ENCODE data around the gene DCBLD1. TPM values are rescaled to one million over a fixed set of nuclear protein-coding genes. Genes with fewer than 3 reads are reported as not detected.

DCBLD1 gene
- polyA plus RNA-seq, 1 donor (not counting 4 experiments of a cell fraction or from before 2014, with no cell fraction given) = 21.7 TPM

GRCh38 chr6:117585647-117586046, 103.2 kb downstream of the DCBLD1 start:
- Histone ChIP-seq H3K27ac (ENCODE audit: control insufficient read depth, insufficient read depth, low read length) (no peak overlapping the region), H3K27me3 (ENCODE audit: control insufficient read depth, extremely low read depth, insufficient read depth, low read length) (no peaks in the 10 kb centered on the region), H3K9ac (ENCODE audit: control insufficient read depth, extremely low read depth, insufficient read depth, low read length) (no peak overlapping the region), H3K36me3 (ENCODE audit: control insufficient read depth in 2 of 2, extremely low read depth in 1 of 2, insufficient read depth in 2 of 2, low read length in 2 of 2) (peaks cover 9% of the 10 kb centered on the region in 2 experiments), H3K4me2 (ENCODE audit: control insufficient read depth, extremely low read depth, insufficient read depth, low read depth, low read length) (no peak overlapping the region), H3K79me2 (ENCODE audit: control insufficient read depth, insufficient read depth, low read length) (peaks cover 53% of the 10 kb centered on the region), H3K9me1 (ENCODE audit: control insufficient read depth, extremely low read depth, insufficient read depth, low read length) (no peaks in the 10 kb centered on the region), H4K20me1 (ENCODE audit: control insufficient read depth, extremely low read depth, insufficient read depth, low read length) (no peaks in the 10 kb centered on the region), H2AFZ (ENCODE audit: control insufficient read depth, low read length) (no peak overlapping the region), H3K4me3 (ENCODE audit: control insufficient read depth in 2 of 3, extremely low read depth in 1 of 3, insufficient read depth in 2 of 3, low read depth in 1 of 3, low read length in 3 of 3) (no peak overlapping the region), H3K4me1 (ENCODE audit: control insufficient read depth, extremely low read depth, insufficient read depth, low read length) (no peaks in the 10 kb centered on the region), H3K9me3 (ENCODE audit: control insufficient read depth, low read depth, low read length) (no peaks in the 10 kb centered on the region)
- TF ChIP-seq EZH2 (IDR thresholded peaks at IDR 0.05; ENCODE audit: low read length) (no peak), CTCF (optimal IDR thresholded peaks at IDR 0.05 in 1 of 3, IDR thresholded peaks at IDR 0.05 in 1 of 3, conservative IDR thresholded peaks at IDR 0.05 in 1 of 3; ENCODE audit: extremely low read depth in 1 of 3, insufficient read depth in 2 of 3, low read length in 3 of 3) (no peak)
- FAIRE-seq = no peak
- dilution Hi-C loops (cut with MboI; ENCODE audit: extremely low pct_ligation_motif_present, low sequenced_read_pairs) = no loop called here
- DNase-seq (ENCODE audit: low read depth, low spot score) = no peak

GRCh38 chr6:117590447-117590846, 108.0 kb downstream of the DCBLD1 start:
- Histone ChIP-seq H3K79me2 (ENCODE audit: control insufficient read depth, insufficient read depth, low read length) (peaks cover 59% of the 10 kb centered on the region), H3K36me3 (ENCODE audit: control insufficient read depth in 2 of 2, extremely low read depth in 1 of 2, insufficient read depth in 2 of 2, low read length in 2 of 2) (peaks cover 3 to 5% of the 10 kb centered on the region in 2 experiments), H3K27ac (ENCODE audit: control insufficient read depth, insufficient read depth, low read length) (no peak overlapping the region), H3K4me3 (ENCODE audit: control insufficient read depth in 2 of 3, extremely low read depth in 1 of 3, insufficient read depth in 2 of 3, low read depth in 1 of 3, low read length in 3 of 3) (no peak overlapping the region), H3K9me1 (ENCODE audit: control insufficient read depth, extremely low read depth, insufficient read depth, low read length) (no peaks in the 10 kb centered on the region), H3K27me3 (ENCODE audit: control insufficient read depth, extremely low read depth, insufficient read depth, low read length) (no peaks in the 10 kb centered on the region), H3K9ac (ENCODE audit: control insufficient read depth, extremely low read depth, insufficient read depth, low read length) (no peak overlapping the region), H3K4me1 (ENCODE audit: control insufficient read depth, extremely low read depth, insufficient read depth, low read length) (no peaks in the 10 kb centered on the region), H4K20me1 (ENCODE audit: control insufficient read depth, extremely low read depth, insufficient read depth, low read length) (no peaks in the 10 kb centered on the region), H3K9me3 (ENCODE audit: control insufficient read depth, low read depth, low read length) (no peaks in the 10 kb centered on the region), H3K4me2 (ENCODE audit: control insufficient read depth, extremely low read depth, insufficient read depth, low read depth, low read length) (no peak overlapping the region), H2AFZ (ENCODE audit: control insufficient read depth, low read length) (no peak overlapping the region)
- TF ChIP-seq CTCF (optimal IDR thresholded peaks at IDR 0.05 in 1 of 3, IDR thresholded peaks at IDR 0.05 in 1 of 3, conservative IDR thresholded peaks at IDR 0.05 in 1 of 3; ENCODE audit: extremely low read depth in 1 of 3, insufficient read depth in 2 of 3, low read length in 3 of 3) = no peak
- TF ChIP-seq EZH2 (IDR thresholded peaks at IDR 0.05; ENCODE audit: low read length) = no peak
- dilution Hi-C loops (cut with MboI; ENCODE audit: extremely low pct_ligation_motif_present, low sequenced_read_pairs) = no loop called here
- FAIRE-seq (no peak), DNase-seq (ENCODE audit: low read depth, low spot score) (no peak)

Data from keratinocyte (primary cell).